GM12875 (cell line): ENCODE measurements around the gene CROCC2.

Experiments used
- H3K4me3 ChIP-seq: one replicate; pipeline ENCODE4 v1.5.1; 2011; ENCODE audit warnings: low read depth, low read length, control low read depth
- TF ChIP-seq, protein P1 (sequence below): IDR thresholded peaks from 2 replicates; pipeline ENCODE4 v1.5.1; 2011; ENCODE audit warnings: low read depth, mild to moderate bottlenecking, control low read depth, inconsistent platforms, low read length, moderate library complexity, borderline replicate concordance; ENCODE audit not compliant: insufficient read depth

Gene CROCC2

DNA sequence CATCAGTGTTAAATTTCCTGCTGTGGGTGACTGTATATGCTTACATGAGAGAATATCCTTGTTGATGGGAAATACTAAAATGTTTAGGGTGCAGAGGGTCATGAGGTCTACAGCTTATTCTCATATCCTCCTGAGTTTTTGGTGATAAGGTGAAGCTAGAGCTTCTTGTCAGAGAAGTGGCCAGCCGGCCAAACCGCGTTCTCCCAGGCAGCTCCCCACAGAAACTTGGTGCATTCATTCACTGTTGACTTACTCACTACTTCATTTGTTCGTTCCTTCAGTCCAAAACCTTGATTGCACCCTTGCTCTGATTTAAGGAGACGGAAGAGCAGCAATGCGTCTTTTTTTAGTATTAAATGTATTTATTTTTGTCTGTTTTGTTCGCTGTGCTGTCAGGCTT, 101.0 kb downstream of the CROCC2 start:
- H3K4me3 ChIP-seq: no peak overlapping the region
- TF ChIP-seq, protein P1, sequence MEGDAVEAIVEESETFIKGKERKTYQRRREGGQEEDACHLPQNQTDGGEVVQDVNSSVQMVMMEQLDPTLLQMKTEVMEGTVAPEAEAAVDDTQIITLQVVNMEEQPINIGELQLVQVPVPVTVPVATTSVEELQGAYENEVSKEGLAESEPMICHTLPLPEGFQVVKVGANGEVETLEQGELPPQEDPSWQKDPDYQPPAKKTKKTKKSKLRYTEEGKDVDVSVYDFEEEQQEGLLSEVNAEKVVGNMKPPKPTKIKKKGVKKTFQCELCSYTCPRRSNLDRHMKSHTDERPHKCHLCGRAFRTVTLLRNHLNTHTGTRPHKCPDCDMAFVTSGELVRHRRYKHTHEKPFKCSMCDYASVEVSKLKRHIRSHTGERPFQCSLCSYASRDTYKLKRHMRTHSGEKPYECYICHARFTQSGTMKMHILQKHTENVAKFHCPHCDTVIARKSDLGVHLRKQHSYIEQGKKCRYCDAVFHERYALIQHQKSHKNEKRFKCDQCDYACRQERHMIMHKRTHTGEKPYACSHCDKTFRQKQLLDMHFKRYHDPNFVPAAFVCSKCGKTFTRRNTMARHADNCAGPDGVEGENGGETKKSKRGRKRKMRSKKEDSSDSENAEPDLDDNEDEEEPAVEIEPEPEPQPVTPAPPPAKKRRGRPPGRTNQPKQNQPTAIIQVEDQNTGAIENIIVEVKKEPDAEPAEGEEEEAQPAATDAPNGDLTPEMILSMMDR: no peak

DNA sequence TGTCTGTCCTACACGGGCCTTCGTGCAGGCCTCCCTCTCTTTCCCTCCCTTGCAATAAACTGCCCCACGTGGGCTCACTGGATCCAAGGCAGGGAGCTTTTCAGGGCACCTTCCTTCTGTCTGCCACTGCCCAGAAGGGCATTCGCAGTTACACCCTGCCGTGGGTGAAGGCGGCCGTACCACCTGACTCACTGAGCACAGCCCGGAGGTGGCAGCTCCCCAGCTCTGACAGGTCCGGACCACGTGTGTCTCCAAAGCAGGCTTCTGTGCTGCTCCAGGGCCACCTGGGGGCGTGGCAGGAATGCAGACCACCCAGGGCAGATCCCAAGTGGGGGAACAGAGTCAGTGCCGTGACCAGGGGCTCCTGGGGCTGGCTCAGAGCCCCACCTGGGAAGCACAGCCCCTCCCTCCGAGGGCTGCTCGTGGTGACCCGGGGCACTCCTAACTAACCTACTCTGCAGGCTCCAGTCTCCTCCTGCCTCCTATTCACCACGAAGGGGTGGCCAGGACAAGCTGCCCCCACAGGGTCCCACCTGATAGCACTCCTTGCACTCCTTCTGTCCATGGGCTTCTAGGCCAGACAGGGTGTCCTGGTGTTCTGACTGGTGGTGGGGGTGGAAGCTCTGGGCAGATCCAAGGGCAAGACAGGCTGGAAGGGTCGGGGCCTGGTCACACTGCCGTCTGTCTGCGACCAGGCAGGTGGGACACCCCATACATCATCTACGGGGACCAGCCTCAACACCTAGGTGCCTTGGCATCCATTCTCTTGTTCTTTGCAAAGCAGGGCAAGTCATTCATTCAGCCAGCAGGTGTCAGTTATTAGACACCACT, 102.0 kb downstream of the CROCC2 start:
- H3K4me3 ChIP-seq: no peak overlapping the region
- TF ChIP-seq, protein P1: no peak

DNA sequence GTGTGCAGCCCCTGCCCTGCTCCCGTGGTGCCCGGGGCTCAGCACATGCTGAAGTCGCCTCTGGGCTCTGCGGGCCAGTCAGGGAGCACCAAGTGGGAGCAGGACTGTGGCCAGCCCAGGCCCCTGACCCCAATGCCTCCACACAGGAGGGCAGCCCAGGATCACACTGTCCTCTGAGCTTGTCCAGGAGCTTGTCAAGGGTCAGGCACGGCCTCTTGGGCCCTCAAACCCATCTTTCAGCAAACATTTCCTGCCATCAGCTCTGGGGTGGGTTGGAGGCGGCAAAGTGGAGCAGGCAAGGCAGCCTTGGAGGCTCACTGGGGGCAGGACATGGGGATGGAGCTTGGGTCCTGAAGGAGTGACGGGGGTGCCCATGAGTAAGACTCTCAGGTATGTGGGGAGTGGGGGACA, 102.6 kb downstream of the CROCC2 start:
- TF ChIP-seq, protein P1: no peak
- H3K4me3 ChIP-seq: no peak overlapping the region

DNA sequence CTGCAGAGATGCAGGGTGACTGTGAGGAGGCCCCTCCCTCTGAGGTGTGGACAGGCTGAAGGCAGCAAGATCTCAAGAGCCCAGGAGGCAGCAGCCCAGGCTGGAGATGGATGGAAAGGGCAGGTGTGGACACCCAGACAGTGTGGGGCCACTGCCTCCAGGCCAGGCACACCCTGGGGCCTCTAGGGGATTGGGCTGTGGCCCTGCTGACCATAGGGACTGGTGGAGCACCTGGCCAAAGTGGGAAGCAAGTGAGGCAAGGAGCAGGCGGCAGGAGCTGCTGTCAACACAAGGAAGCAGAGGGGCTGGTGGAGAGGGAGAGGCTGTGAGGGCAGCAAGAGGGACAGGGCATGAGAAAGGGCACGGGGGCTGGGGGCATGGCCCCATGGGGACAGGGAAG, 103.1 kb downstream of the CROCC2 start:
- H3K4me3 ChIP-seq: no peak overlapping the region
- TF ChIP-seq, protein P1: no peak

DNA sequence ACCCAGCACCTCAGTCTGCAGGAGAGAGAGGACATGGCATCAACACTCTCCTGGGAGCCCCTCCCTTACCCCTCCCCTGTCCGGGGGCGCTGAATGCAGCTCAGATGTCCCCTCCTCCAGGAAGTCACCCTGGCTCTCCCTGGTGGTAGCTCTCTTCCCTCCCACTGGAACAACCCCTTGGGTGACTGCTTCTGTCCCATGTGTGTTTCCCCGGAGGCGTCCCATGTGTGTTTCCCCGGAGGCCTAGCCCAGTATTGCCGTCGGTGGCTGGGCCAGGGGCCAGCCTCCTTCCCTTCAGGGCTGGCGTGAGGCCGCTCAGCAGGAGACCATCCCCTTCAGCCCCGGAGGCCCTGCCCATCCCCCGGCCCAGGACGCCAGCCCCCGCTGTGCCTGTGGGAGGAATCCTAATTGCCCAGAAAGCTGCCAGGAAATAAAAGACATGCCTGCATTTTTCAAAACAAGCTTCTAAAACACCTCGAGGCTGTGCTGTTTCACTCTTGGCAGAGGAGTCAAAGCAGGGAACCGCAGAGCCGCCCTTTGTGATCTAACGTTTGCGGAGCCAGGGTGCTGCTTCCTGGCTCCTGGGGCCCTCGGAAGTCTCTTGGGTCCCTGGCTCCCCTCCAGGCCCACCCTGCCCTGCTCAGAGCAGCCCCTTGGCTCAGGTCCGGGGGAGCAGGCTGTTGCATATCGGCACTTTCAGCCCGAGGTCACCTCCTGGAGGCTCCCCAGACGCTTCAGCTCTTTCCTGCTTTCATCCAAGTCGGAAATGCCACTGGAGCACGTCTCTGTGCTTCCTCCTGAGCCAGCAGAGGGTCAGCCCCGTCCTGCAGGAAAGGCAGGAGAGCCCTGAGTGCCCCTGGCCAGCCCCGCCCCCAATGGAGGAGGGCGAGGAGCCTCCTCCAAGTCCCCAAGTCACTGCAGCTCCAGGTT, 103.7 kb downstream of the CROCC2 start:
- H3K4me3 ChIP-seq: no peak overlapping the region
- TF ChIP-seq, protein P1: no peak

DNA sequence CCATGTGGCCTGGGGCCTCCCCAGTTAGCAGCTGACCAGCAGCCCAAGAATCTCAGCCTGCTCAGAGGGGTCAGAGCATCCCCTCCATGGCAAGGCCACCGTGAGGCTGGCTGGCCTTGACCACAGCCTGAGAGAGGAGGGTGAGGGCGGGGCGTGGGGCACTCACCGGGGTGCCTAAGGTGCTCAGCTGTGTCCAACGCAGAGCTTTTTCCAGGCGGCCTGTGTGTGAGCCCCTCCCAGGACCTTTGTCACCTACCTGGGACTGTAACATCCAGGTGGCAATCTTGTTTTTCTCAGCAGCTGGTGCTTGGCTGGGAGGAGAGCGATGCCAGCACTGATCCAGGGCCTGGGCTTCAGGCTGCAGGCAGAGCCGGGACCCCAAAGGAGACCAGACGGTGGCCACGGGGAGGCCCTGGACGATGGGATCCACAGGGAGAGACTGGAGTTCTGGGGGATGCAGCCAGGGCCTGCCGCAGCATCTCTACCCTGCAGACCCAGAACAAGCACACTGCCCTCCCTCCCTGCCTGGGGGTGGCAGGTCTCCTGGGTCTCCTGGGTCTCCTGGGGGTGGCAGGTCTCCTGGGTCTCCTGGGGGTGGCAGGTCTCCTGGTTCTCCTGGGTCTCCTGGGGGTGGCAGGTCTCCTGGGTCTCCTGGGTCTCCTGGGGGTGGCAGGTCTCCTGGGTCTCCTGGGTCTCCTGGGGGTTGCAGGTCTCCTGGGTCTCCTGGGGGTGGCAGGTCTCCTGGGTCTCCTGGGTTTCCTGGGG, 104.6 kb downstream of the CROCC2 start:
- TF ChIP-seq, protein P1: no peak

More for the DNA sequence above, 104.6 kb downstream of the CROCC2 start:
- no peak overlapping the region for H3K4me3 ChIP-seq
